Measurements from ENCODE around the gene GPC1.

Gene GPC1

GRCh38 chr2:240418311-240418710 lies 17.2 kb upstream of the GPC1 start:
- no peak for TF ChIP-seq CTCF (IDR thresholded peaks at IDR 0.05; ENCODE audit: low read depth, low read length, missing control alignments)
- H3K4me3 ChIP-seq (ENCODE audit: low read depth, low read length): no peak overlapping the region
- DNase-seq (ENCODE audit: low read depth): no peak

- H3K4me3 ChIP-seq (ENCODE audit: low read depth, low read length): no peak overlapping the region
- no peak for TF ChIP-seq CTCF (IDR thresholded peaks at IDR 0.05; ENCODE audit: low read depth, low read length, missing control alignments)
- DNase-seq (ENCODE audit: low read depth): no peak
Observed at GRCh38 chr2:240419271-240419670, 16.2 kb upstream of the GPC1 start.

- TF ChIP-seq CTCF (IDR thresholded peaks at IDR 0.05; ENCODE audit: low read depth, low read length, missing control alignments): no peak
- H3K4me3 ChIP-seq (ENCODE audit: low read depth, low read length): no peak overlapping the region
- no peak for DNase-seq (ENCODE audit: low read depth)
Observed at GRCh38 chr2:240419723-240420122, 15.7 kb upstream of the GPC1 start.

- DNase-seq (ENCODE audit: low read depth): no peak
- TF ChIP-seq CTCF (IDR thresholded peaks at IDR 0.05; ENCODE audit: low read depth, low read length, missing control alignments): no peak
- H3K4me3 ChIP-seq (ENCODE audit: low read depth, low read length): no peak overlapping the region
Observed at GRCh38 chr2:240420206-240421104, 15.0 kb upstream of the GPC1 start.

- DNase-seq (ENCODE audit: low read depth): no peak
- no peak for TF ChIP-seq CTCF (IDR thresholded peaks at IDR 0.05; ENCODE audit: low read depth, low read length, missing control alignments)
Observed at GRCh38 chr2:240421381-240421780, 14.1 kb upstream of the GPC1 start.

GRCh38 chr2:240422658-240423329 lies 12.7 kb upstream of the GPC1 start:
- TF ChIP-seq CTCF (IDR thresholded peaks at IDR 0.05; ENCODE audit: low read depth, low read length, missing control alignments): no peak
- H3K4me3 ChIP-seq (ENCODE audit: low read depth, low read length): no peak overlapping the region
- DNase-seq (ENCODE audit: low read depth): no peak

More at GRCh38 chr2:240421381-240421780, 14.1 kb upstream of the GPC1 start:
- H3K4me3 ChIP-seq (ENCODE audit: low read depth, low read length): no peak overlapping the region

All from GM12864 (cell line).